ENCODE results near the gene RNF166.

The RNF166 gene

GRCh38 chr16:88696441-88696840, 9.8 kb downstream of the RNF166 start:
- Histone ChIP-seq H3K27ac (ENCODE audit: low read depth, low read length) (no peak overlapping the region), H3K4me3 (ENCODE audit: low read length) (no peak overlapping the region), H3K36me3 (ENCODE audit: control insufficient read depth, insufficient read depth, low read length) (peaks cover 21% of the 10 kb centered on the region), H3K27me3 (ENCODE audit: control insufficient read depth, insufficient read depth, low read length) (no peaks in the 10 kb centered on the region), H3K9ac (ENCODE audit: low read length) (no peak overlapping the region), H3K4me1 (ENCODE audit: control insufficient read depth, insufficient read depth, low read length) (no peaks in the 10 kb centered on the region)

- no peak overlapping the region for H3K27ac ChIP-seq (ENCODE audit: low read depth, low read length)
- H3K4me3 ChIP-seq (ENCODE audit: low read length) = no peak overlapping the region
- no peaks in the 10 kb centered on the region for H3K27me3 ChIP-seq (ENCODE audit: control insufficient read depth, insufficient read depth, low read length)
- H3K36me3 ChIP-seq (ENCODE audit: control insufficient read depth, insufficient read depth, low read length) = peaks cover 21% of the 10 kb centered on the region
- H3K9ac ChIP-seq (ENCODE audit: low read length) = no peak overlapping the region
- H3K4me1 ChIP-seq (ENCODE audit: control insufficient read depth, insufficient read depth, low read length) = no peaks in the 10 kb centered on the region
Observed at GRCh38 chr16:88695753-88696152, 10.5 kb downstream of the RNF166 start.

GRCh38 chr16:88695218-88695617, 11.0 kb downstream of the RNF166 start:
- peaks cover 21% of the 10 kb centered on the region for H3K36me3 ChIP-seq (ENCODE audit: control insufficient read depth, insufficient read depth, low read length)

GRCh38 chr16:88694221-88695087, 11.8 kb downstream of the RNF166 start:
- Histone ChIP-seq H3K27ac (ENCODE audit: low read depth, low read length) (no peak overlapping the region), H3K27me3 (ENCODE audit: control insufficient read depth, insufficient read depth, low read length) (no peaks in the 10 kb centered on the region), H3K36me3 (ENCODE audit: control insufficient read depth, insufficient read depth, low read length) (peaks cover 18% of the 10 kb centered on the region)

More at GRCh38 chr16:88695218-88695617, 11.0 kb downstream of the RNF166 start:
- Histone ChIP-seq H3K27me3 (ENCODE audit: control insufficient read depth, insufficient read depth, low read length) (no peaks in the 10 kb centered on the region), H3K4me3 (ENCODE audit: low read length) (no peak overlapping the region), H3K9ac (ENCODE audit: low read length) (no peak overlapping the region), H3K27ac (ENCODE audit: low read depth, low read length) (no peak overlapping the region), H3K4me1 (ENCODE audit: control insufficient read depth, insufficient read depth, low read length) (no peaks in the 10 kb centered on the region)

GRCh38 chr16:88693420-88694177, 12.6 kb downstream of the RNF166 start:
- Histone ChIP-seq H3K4me3 (ENCODE audit: low read length) (no peak overlapping the region), H3K27ac (ENCODE audit: low read depth, low read length) (no peak overlapping the region), H3K36me3 (ENCODE audit: control insufficient read depth, insufficient read depth, low read length) (peaks cover 11% of the 10 kb centered on the region), H3K27me3 (ENCODE audit: control insufficient read depth, insufficient read depth, low read length) (peaks cover 3% of the 10 kb centered on the region), H3K4me1 (ENCODE audit: control insufficient read depth, insufficient read depth, low read length) (no peaks in the 10 kb centered on the region), H3K9ac (ENCODE audit: low read length) (no peak overlapping the region)

More at GRCh38 chr16:88694221-88695087, 11.8 kb downstream of the RNF166 start:
- no peak overlapping the region for H3K4me3 ChIP-seq (ENCODE audit: low read length)
- H3K4me1 ChIP-seq (ENCODE audit: control insufficient read depth, insufficient read depth, low read length) = no peaks in the 10 kb centered on the region
- H3K9ac ChIP-seq (ENCODE audit: low read length) = no peak overlapping the region

GRCh38 chr16:88692861-88693260, 13.3 kb downstream of the RNF166 start:
- Histone ChIP-seq H3K36me3 (ENCODE audit: control insufficient read depth, insufficient read depth, low read length) (peaks cover 6% of the 10 kb centered on the region), H3K9ac (ENCODE audit: low read length) (no peak overlapping the region), H3K4me1 (ENCODE audit: control insufficient read depth, insufficient read depth, low read length) (no peaks in the 10 kb centered on the region), H3K27ac (ENCODE audit: low read depth, low read length) (no peak overlapping the region), H3K27me3 (ENCODE audit: control insufficient read depth, insufficient read depth, low read length) (peaks cover 9% of the 10 kb centered on the region), H3K4me3 (ENCODE audit: low read length) (no peak overlapping the region)

- no peaks in the 10 kb centered on the region for H3K4me1 ChIP-seq (ENCODE audit: control insufficient read depth, insufficient read depth, low read length)
- no peak overlapping the region for H3K27ac ChIP-seq (ENCODE audit: low read depth, low read length)
- no peak overlapping the region for H3K9ac ChIP-seq (ENCODE audit: low read length)
- no peak overlapping the region for H3K4me3 ChIP-seq (ENCODE audit: low read length)
- H3K27me3 ChIP-seq (ENCODE audit: control insufficient read depth, insufficient read depth, low read length) = peaks cover 9% of the 10 kb centered on the region
- H3K36me3 ChIP-seq (ENCODE audit: control insufficient read depth, insufficient read depth, low read length) = no peaks in the 10 kb centered on the region
Observed at GRCh38 chr16:88691924-88692560, 14.2 kb downstream of the RNF166 start.

- no peak overlapping the region for H3K27ac ChIP-seq (ENCODE audit: low read depth, low read length)
- no peaks in the 10 kb centered on the region for H3K36me3 ChIP-seq (ENCODE audit: control insufficient read depth, insufficient read depth, low read length)
- H3K27me3 ChIP-seq (ENCODE audit: control insufficient read depth, insufficient read depth, low read length) = peaks cover 11% of the 10 kb centered on the region
- no peaks in the 10 kb centered on the region for H3K4me1 ChIP-seq (ENCODE audit: control insufficient read depth, insufficient read depth, low read length)
- no peak overlapping the region for H3K4me3 ChIP-seq (ENCODE audit: low read length)
- H3K9ac ChIP-seq (ENCODE audit: low read length) = no peak overlapping the region
Observed at GRCh38 chr16:88691129-88691813, 14.9 kb downstream of the RNF166 start.

- H3K27me3 ChIP-seq (ENCODE audit: control insufficient read depth, insufficient read depth, low read length) = peaks cover 17% of the 10 kb centered on the region
Observed at GRCh38 chr16:88690341-88691128, 15.7 kb downstream of the RNF166 start.

GRCh38 chr16:88688013-88688778, 18.0 kb downstream of the RNF166 start:
- H3K27me3 ChIP-seq (ENCODE audit: control insufficient read depth, insufficient read depth, low read length) = peaks cover 21% of the 10 kb centered on the region
- no peaks in the 10 kb centered on the region for H3K4me1 ChIP-seq (ENCODE audit: control insufficient read depth, insufficient read depth, low read length)
- H3K4me3 ChIP-seq (ENCODE audit: low read length) = no peak overlapping the region
- no peak overlapping the region for H3K9ac ChIP-seq (ENCODE audit: low read length)
- no peaks in the 10 kb centered on the region for H3K36me3 ChIP-seq (ENCODE audit: control insufficient read depth, insufficient read depth, low read length)
- H3K27ac ChIP-seq (ENCODE audit: low read depth, low read length) = no peak overlapping the region

More at GRCh38 chr16:88690341-88691128, 15.7 kb downstream of the RNF166 start:
- Histone ChIP-seq H3K27ac (ENCODE audit: low read depth, low read length) (no peak overlapping the region), H3K9ac (ENCODE audit: low read length) (no peak overlapping the region), H3K4me1 (ENCODE audit: control insufficient read depth, insufficient read depth, low read length) (no peaks in the 10 kb centered on the region), H3K36me3 (ENCODE audit: control insufficient read depth, insufficient read depth, low read length) (no peaks in the 10 kb centered on the region), H3K4me3 (ENCODE audit: low read length) (no peak overlapping the region)

- Histone ChIP-seq H3K36me3 (ENCODE audit: control insufficient read depth, insufficient read depth, low read length) (no peaks in the 10 kb centered on the region), H3K4me1 (ENCODE audit: control insufficient read depth, insufficient read depth, low read length) (no peaks in the 10 kb centered on the region), H3K9ac (ENCODE audit: low read length) (no peak overlapping the region), H3K4me3 (ENCODE audit: low read length) (no peak overlapping the region), H3K27me3 (ENCODE audit: control insufficient read depth, insufficient read depth, low read length) (peaks cover 21% of the 10 kb centered on the region), H3K27ac (ENCODE audit: low read depth, low read length) (no peak overlapping the region)
Observed at GRCh38 chr16:88687676-88688012, 18.6 kb downstream of the RNF166 start.

Data from rectal smooth muscle tissue (tissue), 1 donor.